HTERT RPE-1 (cell line): ENCODE measurements around the gene GLUL.
"Not testable (repeated sequence)": the region's sequence is repeated elsewhere in the genome, so short reads cannot be mapped to it uniquely, and the experiment has no call there.

ENCODE experiments used
- in situ Hi-C: fragments of 300-500 bp; cut with MboI; formaldehyde crosslinking; loops from 4 replicates; pipeline ENCODE4 v1.14.3; 2020; ENCODE audit warnings: low sequenced_read_pairs

GLUL gene

GRCh38 chr1:182395906-182396305 is 4.3 kb upstream of the GLUL start:
- in situ Hi-C loops = no loop called here

- in situ Hi-C loops = no loop called here
These were observed 2.6 kb upstream of the GLUL start for GRCh38 chr1:182394055-182394775.

- in situ Hi-C loops = no loop called here
These were observed 749 bp upstream of the GLUL start for GRCh38 chr1:182392050-182393028.

- in situ Hi-C loops = no loop called here
These were observed 595 bp downstream of the GLUL start for GRCh38 chr1:182391028-182391361.

GRCh38 chr1:182389619-182390047 is 2.0 kb downstream of the GLUL start:
- in situ Hi-C loops = no loop called here

- in situ Hi-C loops = no loop called here
These were observed 3.0 kb downstream of the GLUL start for GRCh38 chr1:182388392-182389134.

- in situ Hi-C loops = no loop called here
These were observed 4.0 kb downstream of the GLUL start for GRCh38 chr1:182387566-182387965.

- in situ Hi-C loops = no loop called here
These were observed 4.6 kb downstream of the GLUL start for GRCh38 chr1:182386980-182387379.

GRCh38 chr1:182385885-182386853 is 5.4 kb downstream of the GLUL start:
- in situ Hi-C loops = no loop called here

GRCh38 chr1:182384387-182384960 is 7.1 kb downstream of the GLUL start:
- in situ Hi-C loops = no loop called here

GRCh38 chr1:182383934-182384333 is 7.7 kb downstream of the GLUL start:
- in situ Hi-C loops = no loop called here

GRCh38 chr1:182383037-182383661 is 8.4 kb downstream of the GLUL start:
- in situ Hi-C loops = no loop called here

GRCh38 chr1:182381962-182382819 is 9.4 kb downstream of the GLUL start:
- in situ Hi-C loops = no loop called here

GRCh38 chr1:182380199-182380598 is 11.4 kb downstream of the GLUL start:
- in situ Hi-C loops = no loop called here

- in situ Hi-C loops = not testable (repeated sequence)
These were observed 11.8 kb downstream of the GLUL start for GRCh38 chr1:182379781-182380180.

- in situ Hi-C loops = no loop called here
These were observed 14.5 kb downstream of the GLUL start for GRCh38 chr1:182376936-182377574.

GRCh38 chr1:182374101-182374834 is 17.3 kb downstream of the GLUL start:
- in situ Hi-C loops = no loop called here
